NT2/D1 (cell line): ENCODE results near the gene CLASP1.

Experiments
- SUZ12 ChIP-seq: IDR thresholded peaks from 2 replicates; pipeline ENCODE4 v1.6.1; 2011; ENCODE audit not compliant: insufficient read length, insufficient read depth; ENCODE audit errors: extremely low read depth
- YY1 ChIP-seq: IDR thresholded peaks from 2 replicates; pipeline ENCODE4 v1.6.1; 2011; ENCODE audit not compliant: insufficient read length, insufficient read depth
- ZNF274 ChIP-seq: IDR thresholded peaks from 2 replicates; pipeline ENCODE4 v1.6.1; 2011; ENCODE audit warnings: mild to moderate bottlenecking, low read depth, low read length

GRCh38 chr2:121359170-121359569 lies 290.1 kb downstream of the CLASP1 start:
- TF ChIP-seq YY1 (no peak), SUZ12 (no peak), ZNF274 (no peak)
